HFF-Myc (cell line): Measurements from ENCODE around the gene ARHGAP5.

ENCODE experiments used
- DNase-seq: peaks from one replicate; pipeline ENCODE4 v3.0.0-alpha.2; 2011; ENCODE audit warnings: low read depth; ENCODE audit errors: extremely low read depth
- H3K4me3 ChIP-seq: replicated peaks from 2 replicates; pipeline ENCODE4 v1.5.1; 2011; ENCODE audit warnings: low read depth, mild to moderate bottlenecking, control low read depth, low read length
- TF ChIP-seq, protein P1 (sequence below): IDR thresholded peaks from 2 replicates; pipeline ENCODE4 v1.5.1; 2012; ENCODE audit warnings: mild to moderate bottlenecking, low read depth, low read length, control low read depth; ENCODE audit errors: missing control alignments

Gene ARHGAP5

DNA sequence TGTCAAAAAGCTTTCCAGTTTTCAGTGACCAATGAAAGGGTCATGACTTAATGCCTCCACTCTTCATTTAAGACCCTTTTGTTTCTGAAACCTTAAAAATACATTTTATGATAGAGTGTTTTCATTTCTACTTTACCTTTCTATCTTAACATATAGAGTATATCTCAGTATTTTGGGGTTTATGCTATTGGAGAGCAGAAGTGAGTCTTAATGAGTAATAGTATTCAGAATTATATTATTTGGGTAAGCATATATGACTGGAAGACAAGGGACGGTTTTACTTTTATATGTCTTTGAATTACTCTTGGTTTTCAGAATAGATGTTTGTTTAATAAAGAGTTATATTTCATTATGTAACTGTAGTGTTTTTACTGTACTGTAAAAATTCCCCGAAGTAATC, 10.8 kb downstream of the ARHGAP5 start:
- TF ChIP-seq, protein P1, sequence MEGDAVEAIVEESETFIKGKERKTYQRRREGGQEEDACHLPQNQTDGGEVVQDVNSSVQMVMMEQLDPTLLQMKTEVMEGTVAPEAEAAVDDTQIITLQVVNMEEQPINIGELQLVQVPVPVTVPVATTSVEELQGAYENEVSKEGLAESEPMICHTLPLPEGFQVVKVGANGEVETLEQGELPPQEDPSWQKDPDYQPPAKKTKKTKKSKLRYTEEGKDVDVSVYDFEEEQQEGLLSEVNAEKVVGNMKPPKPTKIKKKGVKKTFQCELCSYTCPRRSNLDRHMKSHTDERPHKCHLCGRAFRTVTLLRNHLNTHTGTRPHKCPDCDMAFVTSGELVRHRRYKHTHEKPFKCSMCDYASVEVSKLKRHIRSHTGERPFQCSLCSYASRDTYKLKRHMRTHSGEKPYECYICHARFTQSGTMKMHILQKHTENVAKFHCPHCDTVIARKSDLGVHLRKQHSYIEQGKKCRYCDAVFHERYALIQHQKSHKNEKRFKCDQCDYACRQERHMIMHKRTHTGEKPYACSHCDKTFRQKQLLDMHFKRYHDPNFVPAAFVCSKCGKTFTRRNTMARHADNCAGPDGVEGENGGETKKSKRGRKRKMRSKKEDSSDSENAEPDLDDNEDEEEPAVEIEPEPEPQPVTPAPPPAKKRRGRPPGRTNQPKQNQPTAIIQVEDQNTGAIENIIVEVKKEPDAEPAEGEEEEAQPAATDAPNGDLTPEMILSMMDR, result no peak
- no peak overlapping the region for H3K4me3 ChIP-seq
- DNase-seq, result no peak

GRCh38 chr14:32090686-32091085, 13.6 kb downstream of the ARHGAP5 start:
- TF ChIP-seq, protein P1, result no peak
- no peak overlapping the region for H3K4me3 ChIP-seq
- DNase-seq, result no peak

GRCh38 chr14:32099473-32099872, 22.4 kb downstream of the ARHGAP5 start:
- TF ChIP-seq, protein P1, result no peak
- DNase-seq, result no peak
- H3K4me3 ChIP-seq, result no peak overlapping the region

DNA sequence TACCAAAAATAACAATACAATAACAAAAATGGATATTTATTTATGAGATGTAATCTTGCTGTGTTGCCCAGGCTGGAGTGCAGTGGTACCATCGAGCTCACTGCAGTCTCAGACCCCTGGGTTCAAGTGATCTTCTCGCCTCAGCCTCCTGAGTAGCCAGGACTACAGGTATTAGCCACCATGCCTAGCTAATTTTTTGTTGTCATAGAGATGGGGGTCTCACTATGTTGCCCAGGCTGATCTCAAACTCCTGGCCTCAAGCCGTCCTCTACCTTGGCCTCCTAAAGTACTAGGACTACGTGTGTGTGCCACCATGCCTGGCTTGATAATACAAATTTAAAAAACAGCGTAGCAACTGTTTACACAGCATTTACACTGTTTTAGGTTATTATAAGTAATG, 23.1 kb downstream of the ARHGAP5 start:
- no peak for DNase-seq
- TF ChIP-seq, protein P1, result no peak
- no peak overlapping the region for H3K4me3 ChIP-seq

DNA sequence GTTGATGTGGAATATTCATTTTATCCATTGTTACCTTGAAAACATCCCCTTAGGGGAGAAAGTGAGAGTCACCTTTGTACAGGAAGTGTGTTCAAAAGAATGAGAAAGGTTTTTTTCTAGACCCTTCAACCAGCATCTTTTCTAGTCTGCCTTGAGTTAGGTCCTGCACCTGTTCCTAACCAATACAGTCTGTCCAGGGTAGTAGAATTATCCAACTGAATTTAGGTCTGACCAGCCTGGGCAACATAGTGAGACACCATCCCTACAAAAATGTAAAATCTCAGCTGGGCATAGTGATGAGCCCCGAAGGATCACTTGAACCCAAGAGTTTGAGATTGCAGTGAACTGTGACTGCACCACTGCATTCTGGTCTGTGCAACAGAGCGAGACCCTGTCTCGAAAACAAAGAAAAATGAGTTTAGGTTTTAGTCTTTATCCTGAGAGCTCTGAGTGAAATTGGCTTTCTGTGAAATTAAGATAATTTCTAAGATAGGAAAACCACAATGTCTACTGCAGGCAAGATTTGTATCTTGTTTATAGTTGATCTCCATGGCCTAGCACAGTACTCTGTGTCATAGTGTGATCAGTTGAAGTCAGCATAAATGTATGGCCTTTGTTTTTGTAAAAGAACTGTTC, 25.2 kb downstream of the ARHGAP5 start:
- TF ChIP-seq, protein P1, result no peak
- no peak for DNase-seq
- H3K4me3 ChIP-seq, result no peak overlapping the region

- TF ChIP-seq, protein P1, result no peak
- DNase-seq, result no peak
- H3K4me3 ChIP-seq, result no peak overlapping the region
Measured at GRCh38 chr14:32102968-32103367, 25.9 kb downstream of the ARHGAP5 start.

DNA sequence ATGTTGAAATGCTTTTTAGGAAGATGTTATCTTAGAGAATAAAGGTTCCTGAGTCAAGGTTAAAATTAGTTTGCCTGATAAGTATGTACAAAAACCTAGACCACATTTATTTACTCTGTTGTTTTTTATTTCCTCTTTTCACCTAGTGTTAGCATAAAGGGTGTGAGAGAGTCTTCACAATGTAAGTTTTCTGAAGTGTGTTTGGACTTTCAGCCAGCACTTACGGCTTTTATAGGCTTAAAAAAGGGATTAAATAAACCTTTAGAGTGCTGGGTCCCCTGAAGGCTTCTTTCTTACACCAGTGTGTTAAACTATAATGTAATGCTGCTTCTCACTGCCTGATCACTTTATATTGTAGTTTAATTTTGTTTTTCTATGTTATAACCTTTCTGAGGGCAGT, 27.2 kb downstream of the ARHGAP5 start:
- TF ChIP-seq, protein P1, result no peak
- DNase-seq, result no peak
- no peak overlapping the region for H3K4me3 ChIP-seq
